ENCODE results near the gene POLA2.

The POLA2 gene

DNA sequence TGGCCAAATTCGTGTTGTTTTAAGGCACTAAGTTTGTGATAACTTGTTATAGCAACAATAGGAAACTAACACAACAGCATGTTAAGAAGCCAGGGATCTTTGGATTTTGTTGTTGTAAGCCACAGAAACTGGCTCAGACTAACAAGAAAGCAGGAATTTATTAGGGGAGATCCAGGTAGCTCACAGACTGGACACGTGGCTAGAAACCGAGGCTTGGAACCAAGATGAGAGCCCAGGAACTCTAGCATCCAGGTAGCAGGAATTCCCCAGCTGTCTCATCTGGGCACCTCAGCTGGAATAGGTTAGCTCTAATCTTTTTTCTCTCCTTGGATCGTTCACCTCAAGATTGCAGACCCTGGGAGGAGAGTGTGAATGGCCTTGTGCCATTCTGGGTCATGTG, 24.9 kb downstream of the POLA2 start:
- ATAC-seq = no peak
- DNase-seq = no peak

- DNase-seq (no peak), ATAC-seq (no peak)
Measured at GRCh38 chr11:65287601-65288000, 25.8 kb downstream of the POLA2 start.

GRCh38 chr11:65288706-65289536, 27.2 kb downstream of the POLA2 start:
- DNase-seq = no peak
- no peak for ATAC-seq

GRCh38 chr11:65290448-65291165, 28.8 kb downstream of the POLA2 start:
- DNase-seq (no peak), ATAC-seq (peak; percentile 46)

DNA sequence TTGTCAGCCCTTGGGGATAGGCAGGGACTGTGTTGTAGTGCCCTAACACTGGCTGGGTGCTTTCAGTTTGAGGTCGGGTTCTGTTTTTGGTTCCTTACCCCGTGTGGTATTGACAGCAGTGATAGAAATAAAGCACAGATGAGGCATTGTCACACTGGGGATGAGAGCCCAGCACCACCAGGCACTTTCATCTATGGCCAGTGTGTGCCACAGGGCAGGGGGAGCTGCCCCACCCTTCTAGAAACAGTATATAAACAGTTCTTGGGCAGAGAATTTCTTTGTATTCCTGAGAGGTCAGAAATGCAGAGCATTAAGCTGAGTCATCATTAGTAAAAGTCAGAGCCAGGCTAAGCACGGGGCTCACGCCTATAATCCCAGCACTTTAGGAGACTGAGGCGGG, 29.9 kb downstream of the POLA2 start:
- DNase-seq = no peak
- ATAC-seq = no peak

DNA sequence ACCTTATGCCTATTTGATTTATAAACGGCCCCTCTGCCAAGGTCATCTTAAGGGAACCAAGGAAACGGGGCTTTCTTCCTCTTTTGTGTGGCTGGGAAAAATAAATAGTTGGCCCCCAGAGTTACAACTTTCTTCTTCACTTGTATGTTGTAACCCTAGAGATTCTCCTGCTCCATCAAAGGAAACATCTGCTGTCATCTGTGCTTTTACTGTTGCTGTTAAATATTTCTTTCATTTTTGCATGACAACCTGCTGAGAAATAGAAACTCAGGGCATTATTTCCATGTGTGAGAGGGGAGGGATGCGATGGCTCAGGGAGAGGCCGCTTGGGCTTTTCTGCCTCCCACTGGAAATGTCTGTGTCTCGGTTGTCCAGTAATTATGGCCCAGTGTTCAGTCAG, 31.1 kb downstream of the POLA2 start:
- ATAC-seq (no peak), DNase-seq (no peak)

DNA sequence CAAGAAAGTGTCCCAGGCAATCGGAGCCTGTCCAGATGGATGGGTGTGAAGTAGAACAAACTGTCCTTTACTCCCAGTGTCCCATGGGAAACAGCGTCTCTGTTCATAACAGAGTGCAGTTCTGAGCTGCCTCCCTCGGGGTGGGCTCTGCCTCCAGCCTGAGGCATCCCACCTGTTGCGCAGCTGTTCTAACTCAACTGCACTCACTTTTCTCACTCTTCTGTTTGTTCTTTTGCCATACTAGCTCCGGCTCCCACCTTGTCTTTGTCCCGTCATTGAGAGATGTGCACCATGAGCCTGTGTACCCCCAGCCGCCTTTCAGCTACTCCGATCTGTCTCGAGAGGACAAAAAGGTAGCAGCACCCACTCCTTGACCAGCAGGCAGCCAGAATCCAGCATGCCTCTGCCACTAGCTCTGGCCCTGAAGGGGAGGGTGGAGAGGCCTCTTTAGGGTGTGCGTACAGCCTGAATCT, 32.2 kb downstream of the POLA2 start:
- ATAC-seq (no peak), DNase-seq (no peak)

DNA sequence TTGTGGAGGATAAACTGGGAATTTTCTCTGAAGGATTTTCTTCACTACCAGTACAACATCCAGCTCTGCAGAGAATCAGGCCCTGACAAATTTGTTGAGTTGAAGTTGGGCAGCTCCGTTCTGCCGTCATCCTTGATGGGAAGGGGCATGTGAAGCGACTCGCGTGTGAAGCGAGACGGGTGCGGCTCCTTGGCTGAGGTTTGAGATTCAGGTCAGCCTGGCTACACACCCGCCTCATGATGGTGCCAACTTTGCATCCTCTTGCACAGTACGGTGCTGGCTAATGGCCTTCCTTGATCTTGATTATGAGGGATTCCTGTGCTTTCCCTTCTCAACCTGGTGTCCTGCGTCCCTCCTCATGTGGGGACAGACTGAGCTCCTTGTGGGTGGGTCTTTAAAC, 33.2 kb downstream of the POLA2 start:
- no peak for ATAC-seq
- no peak for DNase-seq

DNA sequence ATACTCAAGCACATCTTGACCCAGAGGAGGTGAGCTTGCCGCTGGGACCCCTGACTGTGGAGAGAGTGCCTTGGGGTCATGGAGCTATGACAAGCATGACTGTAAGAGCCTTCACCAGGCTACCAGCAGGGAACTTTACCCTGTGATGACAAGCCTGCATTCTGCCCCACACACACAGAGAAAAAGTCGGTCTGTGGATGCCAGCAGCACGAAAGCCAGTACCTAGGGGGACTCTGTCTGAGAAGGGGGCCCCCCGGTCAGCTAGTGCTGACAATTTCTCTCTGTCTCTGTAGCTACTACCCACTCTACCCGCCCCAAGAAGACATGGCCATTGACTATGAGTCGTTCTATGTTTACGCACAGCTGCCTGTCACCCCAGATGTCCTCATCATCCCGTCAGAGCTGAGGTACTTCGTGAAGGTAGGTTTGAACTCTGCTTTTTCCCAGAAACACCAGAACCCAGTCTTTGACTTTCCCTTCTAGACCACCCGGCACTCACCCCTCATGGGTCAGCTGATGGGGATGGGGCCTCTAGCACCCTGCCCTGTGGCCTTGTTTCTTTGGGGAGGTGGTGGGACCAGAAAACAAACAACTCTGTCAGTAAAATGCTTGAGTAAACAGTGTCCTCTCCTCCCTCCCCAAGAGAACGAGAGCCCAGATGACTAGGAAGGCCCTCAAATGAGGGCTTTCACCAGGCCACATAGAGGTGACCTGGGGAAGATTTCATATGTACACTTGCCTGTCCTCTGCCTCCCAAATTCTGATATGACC, 34.0 kb downstream of the POLA2 start:
- ATAC-seq (no peak), DNase-seq (no peak)

DNA sequence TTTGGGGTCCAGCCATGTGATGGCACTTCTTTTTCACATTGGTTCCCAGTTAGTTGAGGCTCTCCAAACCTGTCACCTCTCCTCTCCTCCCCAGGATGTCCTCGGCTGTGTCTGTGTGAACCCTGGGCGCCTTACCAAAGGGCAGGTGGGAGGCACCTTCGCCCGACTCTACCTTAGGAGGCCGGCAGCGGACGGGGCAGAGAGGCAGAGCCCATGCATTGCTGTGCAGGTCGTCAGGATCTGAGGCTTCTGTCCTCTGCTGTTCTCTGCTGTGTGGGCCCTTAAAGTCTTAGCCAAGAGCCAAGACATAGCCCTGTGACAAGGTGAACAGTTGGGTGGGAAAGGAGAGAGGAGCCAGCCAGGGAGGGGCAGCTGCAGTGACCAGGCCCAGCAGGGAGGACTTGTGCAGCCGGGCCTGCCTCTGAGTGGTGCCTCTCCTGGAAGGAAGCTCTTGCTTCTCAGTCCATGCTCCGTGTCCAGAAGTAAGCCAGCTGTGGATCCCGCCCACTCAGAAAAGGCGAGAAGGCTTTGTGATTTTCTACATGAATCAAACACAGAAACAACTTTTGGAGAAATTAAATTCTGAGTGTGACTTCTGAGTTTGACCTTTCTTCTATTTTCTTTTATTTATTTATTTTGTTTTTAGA, 35.4 kb downstream of the POLA2 start:
- DNase-seq (no peak), ATAC-seq (no peak)

- DNase-seq (no peak), ATAC-seq (no peak)
Measured at GRCh38 chr11:65298131-65298535, 36.4 kb downstream of the POLA2 start.

DNA sequence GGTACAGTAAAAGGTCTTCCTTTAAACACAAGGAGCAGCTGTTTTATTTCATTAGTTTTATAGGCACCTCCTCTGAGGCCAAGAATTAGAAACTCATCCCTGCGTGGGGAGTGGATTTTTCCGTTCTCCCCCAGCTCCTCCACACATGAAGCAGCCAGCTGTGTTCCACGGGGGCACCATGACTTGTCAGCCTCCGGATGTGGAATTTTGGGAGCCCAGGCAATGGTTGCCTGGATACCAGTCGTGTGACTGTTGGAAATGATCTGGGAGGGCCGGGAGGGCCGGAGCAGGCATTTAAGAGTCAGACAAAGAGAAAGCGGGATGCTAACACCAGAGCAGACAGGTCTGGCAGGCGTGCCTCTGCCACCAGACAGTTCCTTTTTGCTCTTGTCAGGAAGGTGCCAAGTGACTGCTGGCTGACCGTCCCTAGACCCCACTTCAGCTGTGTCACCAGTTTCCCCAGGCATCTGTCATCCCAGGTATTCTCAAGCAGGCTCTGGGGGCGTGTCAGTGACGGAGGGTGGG, 37.0 kb downstream of the POLA2 start:
- no peak for DNase-seq
- no peak for ATAC-seq

GRCh38 chr11:65300621-65301275, 39.0 kb downstream of the POLA2 start:
- DNase-seq = no peak
- ATAC-seq = no peak

DNA sequence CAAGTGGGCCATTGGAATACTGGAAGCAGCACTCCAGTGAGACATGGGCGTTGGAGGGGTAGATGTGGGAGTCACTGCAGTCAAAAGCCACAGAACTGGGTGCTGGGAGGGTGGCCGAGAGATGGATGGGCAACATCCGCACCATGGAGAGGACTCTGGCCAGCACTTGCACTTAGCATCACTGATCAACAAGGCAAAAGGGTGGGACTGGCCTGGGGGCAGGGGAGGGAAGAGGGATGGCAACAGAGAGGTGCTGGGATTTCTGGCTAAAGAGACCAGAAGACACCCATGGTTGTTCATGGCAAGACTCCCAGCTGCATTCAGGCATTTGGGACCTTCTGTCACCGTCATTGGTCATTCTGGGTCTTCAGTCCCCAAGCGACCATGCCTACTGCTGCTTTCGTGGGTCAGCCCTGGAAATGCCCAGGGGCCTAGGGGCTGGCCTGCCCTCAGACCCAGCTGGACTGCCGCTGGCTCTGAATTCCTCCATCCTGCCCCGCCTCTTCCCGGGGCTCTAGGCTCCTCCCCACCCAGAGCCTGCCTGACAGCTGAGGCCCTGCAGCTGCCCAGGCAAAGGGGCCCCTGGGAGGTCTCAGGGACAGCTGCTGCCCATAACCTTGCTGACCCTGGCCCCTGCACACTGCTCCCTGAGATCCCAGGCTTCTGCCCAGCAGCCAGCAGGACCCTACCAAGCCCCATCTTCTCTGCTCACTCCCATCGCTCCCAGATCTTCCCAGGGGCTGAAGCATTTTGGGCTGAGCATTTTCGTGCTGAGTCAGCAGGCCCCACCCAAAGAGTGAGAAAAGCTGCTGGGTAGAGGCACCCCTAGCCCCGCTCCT, 39.9 kb downstream of the POLA2 start:
- no peak for DNase-seq
- ATAC-seq = no peak

DNA sequence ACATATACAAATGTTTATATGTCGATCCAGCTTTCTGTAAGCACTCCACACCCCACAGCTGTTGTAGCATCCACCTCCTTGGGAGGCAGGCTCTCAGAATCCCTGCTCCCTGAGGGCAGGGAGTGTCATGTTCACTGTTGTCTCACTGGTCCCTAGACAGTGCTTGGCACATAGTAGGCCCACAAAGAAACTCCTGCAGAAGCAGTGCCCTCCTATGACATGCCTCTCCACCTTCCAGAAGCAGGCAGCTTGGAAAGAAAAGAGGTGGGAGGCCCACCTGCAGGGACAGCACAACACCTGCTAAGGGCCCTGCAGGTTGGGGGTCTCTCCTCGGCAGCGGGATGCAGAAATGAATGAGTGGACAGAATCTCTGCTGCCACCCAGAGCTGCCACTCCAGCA, 41.8 kb downstream of the POLA2 start:
- no peak for ATAC-seq

DNA sequence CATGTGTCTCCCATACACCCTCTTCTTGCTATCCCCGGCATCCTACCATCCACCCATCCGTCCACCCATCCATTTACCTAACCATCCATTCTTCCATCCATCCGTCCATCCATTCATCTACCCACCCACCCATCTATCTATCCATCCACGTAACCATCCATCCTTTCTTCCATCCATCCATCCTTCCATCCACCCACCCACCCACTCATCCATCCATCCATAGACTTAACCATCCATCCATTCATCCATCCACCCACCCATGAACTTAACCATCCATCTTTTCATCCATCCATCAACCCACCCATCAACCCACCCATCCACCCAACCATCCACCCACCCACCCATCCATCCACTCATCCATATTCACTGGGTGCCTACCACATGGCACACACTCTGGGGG, 42.3 kb downstream of the POLA2 start:
- ATAC-seq (no peak), DNase-seq (no peak)

More for the DNA sequence above, 41.8 kb downstream of the POLA2 start:
- DNase-seq = no peak

- ATAC-seq = no peak
Measured at GRCh38 chr11:65304613-65305012, 42.9 kb downstream of the POLA2 start.

DNA sequence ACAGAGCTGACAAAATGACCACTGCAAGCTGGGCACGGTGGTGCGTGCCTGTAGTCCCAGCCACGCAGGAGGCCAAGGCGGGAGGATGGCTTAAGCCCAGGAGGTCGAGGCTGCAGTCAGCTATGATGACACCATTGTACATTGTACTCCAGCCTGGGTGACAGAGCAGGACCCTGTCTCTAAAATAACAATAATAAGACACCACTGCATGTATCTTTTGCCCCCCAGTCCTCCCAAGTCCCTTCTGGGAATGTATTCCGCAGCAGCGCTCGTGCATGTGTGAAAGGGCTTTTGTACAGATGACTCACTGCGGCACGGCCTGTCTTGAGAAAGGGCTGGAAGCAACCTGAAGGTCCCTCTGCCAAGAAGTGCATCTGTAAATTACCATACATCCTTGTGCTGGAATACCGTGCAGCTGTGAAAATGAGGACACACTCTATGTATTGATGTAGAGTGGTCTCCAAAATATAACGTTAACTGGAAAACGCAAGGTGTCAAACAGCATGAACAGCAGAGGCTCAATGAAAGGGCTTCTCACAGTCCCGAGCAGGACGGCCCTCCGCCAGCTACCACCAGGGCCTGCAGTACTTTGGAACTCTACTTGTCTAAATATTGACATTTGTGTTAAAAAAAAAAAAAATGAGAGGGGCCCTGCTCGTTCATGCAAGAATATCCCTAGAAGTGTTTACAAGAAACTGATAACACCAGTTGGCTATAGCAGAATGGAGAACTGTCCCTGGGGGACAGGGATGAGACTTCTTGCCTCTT, 43.9 kb downstream of the POLA2 start:
- DNase-seq (no peak), ATAC-seq (no peak)

More at GRCh38 chr11:65304613-65305012, 42.9 kb downstream of the POLA2 start:
- no peak for DNase-seq
